ENCODE measurements around the gene CIITA.

The CIITA gene

DNA sequence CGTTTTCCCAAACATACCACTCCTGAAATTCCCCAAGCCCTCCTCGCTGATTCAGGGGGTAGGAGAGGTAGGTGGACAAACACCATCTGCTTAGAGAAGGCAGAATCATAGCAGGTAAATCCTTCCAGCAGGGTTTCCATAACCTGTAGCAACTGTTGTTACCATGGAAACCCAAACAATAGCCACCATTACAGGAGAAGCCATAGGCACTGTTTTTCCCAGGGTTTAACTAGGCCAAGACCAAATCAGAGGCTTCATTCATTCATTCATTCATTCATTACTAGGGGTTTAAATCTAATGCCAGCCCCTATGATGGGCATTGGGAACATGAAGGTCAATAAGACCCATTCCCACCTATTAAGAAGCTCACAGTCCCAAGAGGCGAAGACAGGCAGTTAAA lies 25.5 kb upstream of the CIITA start:
- in situ Hi-C loops (cut with MboI; ENCODE audit: low sequenced_read_pairs): no loop called here

- in situ Hi-C loops (cut with MboI; ENCODE audit: low sequenced_read_pairs): no loop called here
These were observed 24.7 kb upstream of the CIITA start for GRCh38 chr16:10852286-10852685.

- in situ Hi-C loops (cut with MboI; ENCODE audit: low sequenced_read_pairs): no loop called here
These were observed 24.1 kb upstream of the CIITA start for GRCh38 chr16:10852948-10853347.

GRCh38 chr16:10856042-10856441 lies 21.0 kb upstream of the CIITA start:
- in situ Hi-C loops (cut with MboI; ENCODE audit: low sequenced_read_pairs): no loop called here

GRCh38 chr16:10858203-10858602 lies 18.8 kb upstream of the CIITA start:
- in situ Hi-C loops (cut with MboI; ENCODE audit: low sequenced_read_pairs): no loop called here

- in situ Hi-C loops (cut with MboI; ENCODE audit: low sequenced_read_pairs): no loop called here
These were observed 18.0 kb upstream of the CIITA start for GRCh38 chr16:10859020-10859419.

- in situ Hi-C loops (cut with MboI; ENCODE audit: low sequenced_read_pairs): no loop called here
These were observed 17.3 kb upstream of the CIITA start for GRCh38 chr16:10859658-10860057.

GRCh38 chr16:10862438-10862837 lies 14.6 kb upstream of the CIITA start:
- in situ Hi-C loops (cut with MboI; ENCODE audit: low sequenced_read_pairs): no loop called here

- in situ Hi-C loops (cut with MboI; ENCODE audit: low sequenced_read_pairs): no loop called here
These were observed 10.7 kb upstream of the CIITA start for GRCh38 chr16:10865991-10866966.

- in situ Hi-C loops (cut with MboI; ENCODE audit: low sequenced_read_pairs): no loop called here
These were observed 9.8 kb upstream of the CIITA start for GRCh38 chr16:10867199-10867598.

DNA sequence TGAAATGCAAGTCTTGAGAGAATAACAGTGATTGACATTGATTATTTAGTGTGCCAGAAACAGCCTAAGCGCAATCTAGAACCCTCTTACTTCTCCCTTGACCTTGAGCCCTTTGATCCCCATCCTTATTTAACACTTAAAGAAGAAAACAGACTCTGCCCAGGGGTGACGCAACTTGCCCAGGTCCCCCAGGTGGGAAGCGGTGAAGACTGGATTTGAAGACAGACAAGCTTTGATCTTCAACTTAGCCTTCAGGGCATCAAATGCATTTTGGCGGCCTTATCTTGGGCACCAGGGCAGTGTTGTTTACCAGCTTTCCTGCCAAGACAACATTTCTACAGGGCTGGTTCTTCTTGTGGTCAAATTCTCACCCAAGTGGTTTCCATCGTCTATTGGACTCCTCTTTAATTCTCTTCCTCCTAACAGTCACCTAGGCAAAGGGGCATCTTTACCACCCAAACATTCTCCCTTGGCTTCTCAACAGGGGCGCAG lies 8.9 kb upstream of the CIITA start:
- in situ Hi-C loops (cut with MboI; ENCODE audit: low sequenced_read_pairs): no loop called here

GRCh38 chr16:10868596-10869469 lies 8.2 kb upstream of the CIITA start:
- in situ Hi-C loops (cut with MboI; ENCODE audit: low sequenced_read_pairs): no loop called here

GRCh38 chr16:10870137-10870776 lies 6.7 kb upstream of the CIITA start:
- in situ Hi-C loops (cut with MboI; ENCODE audit: low sequenced_read_pairs): no loop called here

DNA sequence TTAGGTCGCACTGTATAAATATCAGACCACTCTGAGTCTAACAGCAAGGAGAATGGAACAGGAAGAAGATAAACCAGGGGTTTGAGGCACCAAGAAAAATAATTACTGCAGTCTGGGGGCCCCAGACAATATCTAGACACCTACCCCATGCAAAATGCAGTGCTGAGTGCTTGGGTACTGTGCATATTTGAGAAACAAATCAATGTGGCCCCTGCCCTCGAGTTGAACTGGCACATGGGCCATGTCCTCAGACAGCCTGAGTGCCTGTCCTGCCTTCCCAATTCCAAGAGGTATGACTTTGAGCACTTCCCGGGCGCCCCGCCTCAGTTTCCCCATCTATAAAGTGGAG lies 6.2 kb upstream of the CIITA start:
- in situ Hi-C loops (cut with MboI; ENCODE audit: low sequenced_read_pairs): no loop called here

GRCh38 chr16:10871157-10871991 lies 5.6 kb upstream of the CIITA start:
- in situ Hi-C loops (cut with MboI; ENCODE audit: low sequenced_read_pairs): no loop called here

DNA sequence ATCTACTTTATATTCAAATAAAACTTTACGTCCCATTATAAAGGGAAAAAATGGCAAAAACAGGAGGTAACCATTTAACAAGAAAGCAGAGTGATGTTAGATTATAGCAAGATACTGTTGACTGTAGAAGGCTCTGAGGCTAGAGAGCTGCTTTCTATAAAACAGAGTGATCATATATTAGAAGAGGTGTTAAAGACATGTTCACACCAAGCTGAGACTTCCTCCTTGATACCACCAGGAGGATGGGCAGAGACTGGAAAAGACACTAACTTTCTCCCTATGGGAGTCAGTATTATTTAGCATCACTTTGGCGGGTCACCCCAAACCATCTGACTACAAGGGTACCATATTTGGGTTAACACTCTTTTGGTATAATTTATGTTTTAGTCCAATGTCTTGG lies 687 bp upstream of the CIITA start:
- in situ Hi-C loops (cut with MboI; ENCODE audit: low sequenced_read_pairs): no loop called here

DNA sequence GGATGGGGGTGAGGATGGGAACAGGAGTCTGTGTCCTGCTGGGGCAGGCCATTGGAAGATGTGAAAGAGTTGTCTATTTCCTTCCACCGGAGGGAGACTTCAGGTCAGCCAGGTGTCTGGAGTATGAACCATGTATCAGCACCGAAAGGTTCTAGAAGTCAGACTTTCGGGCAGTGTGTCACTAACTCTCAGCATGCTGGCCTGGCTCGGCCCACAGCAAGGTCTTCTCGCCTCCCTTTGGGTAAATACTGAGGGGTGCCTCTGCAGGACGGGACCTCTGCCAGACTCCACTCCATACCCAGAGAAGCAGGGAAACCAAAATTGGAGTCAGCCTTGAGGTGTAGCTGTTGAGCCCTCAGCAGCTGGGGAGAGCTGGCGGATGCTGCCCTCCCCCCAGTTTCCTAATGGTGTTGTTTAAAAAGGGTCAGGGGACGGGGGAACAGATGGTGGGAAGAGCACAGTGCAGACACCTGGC lies 507 bp downstream of the CIITA start:
- in situ Hi-C loops (cut with MboI; ENCODE audit: low sequenced_read_pairs): no loop called here

DNA sequence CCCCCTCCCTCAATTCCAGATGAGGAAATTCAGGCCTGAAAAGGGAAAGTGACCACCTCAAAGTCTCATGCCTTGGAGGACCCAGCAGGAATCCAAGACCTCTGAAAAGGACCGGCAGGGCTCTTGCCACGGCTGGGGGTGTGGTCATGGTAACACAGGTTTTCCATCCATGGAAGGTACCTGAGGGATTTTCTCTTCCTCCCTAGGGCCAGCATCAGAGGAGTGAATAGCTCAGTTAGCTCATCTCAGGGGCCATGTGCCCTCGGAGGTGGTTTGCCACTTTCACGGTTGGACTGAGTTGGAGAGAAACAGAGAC lies 1.3 kb downstream of the CIITA start:
- in situ Hi-C loops (cut with MboI; ENCODE audit: low sequenced_read_pairs): no loop called here

DNA sequence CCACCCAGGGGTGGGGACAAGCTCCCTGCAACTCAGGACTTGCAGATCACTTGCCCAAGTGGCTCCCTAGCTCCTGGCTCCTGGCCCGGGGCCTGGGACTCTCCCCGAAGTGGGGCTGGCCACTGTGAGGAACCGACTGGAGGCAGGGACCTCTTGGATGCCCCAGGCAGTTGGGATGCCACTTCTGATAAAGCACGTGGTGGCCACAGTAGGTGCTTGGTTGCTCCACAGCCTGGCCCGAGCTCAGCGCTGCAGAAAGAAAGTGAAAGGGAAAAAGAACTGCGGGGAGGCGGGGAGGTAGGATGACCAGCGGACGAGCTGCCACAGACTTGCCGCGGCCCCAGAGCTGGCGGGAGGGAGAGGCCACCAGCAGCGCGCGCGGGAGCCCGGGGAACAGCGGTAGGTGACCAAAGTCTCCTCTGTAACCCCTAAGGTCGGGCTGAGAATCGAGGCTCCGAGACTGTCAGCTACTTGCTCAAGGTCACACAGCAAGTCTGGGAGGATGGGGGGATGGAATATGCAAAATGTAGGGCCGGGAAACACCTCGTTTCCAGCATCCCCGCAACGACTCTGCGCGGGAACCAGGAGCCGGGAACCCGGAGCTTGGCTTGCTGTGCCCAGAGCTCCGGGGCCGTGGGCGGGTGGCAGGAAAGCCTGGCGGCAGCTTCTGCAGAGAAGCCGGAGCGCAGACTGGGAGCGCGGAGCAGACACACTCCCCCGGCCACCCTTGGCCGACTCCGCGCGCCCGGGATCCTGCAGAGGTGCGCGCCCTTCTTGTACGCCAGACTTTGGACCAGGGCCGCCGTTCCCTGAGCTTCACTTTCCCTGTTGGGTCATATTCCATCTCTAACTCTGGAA lies 1.9 kb downstream of the CIITA start:
- in situ Hi-C loops (cut with MboI; ENCODE audit: low sequenced_read_pairs): no loop called here
